HG03469 (cell line): ENCODE results near the gene PAX7.
"Not testable (repeated sequence)": the region's sequence is repeated elsewhere in the genome, so short reads cannot be mapped to it uniquely, and the experiment has no call there.

Experiments
- ATAC-seq: cut with Tn5 transposase; IDR thresholded peaks from one replicate; pipeline ENCODE4 v1.9.1; 2021; ENCODE audit warnings: mild to moderate bottlenecking, moderate library complexity, moderate number of reproducible peaks; ENCODE audit not compliant: unreplicated experiment

Gene PAX7

GRCh38 chr1:18724801-18725200 lies 94.2 kb downstream of the PAX7 start:
- ATAC-seq, result no peak

- ATAC-seq, result no peak
Measured at GRCh38 chr1:18725231-18725895, 94.7 kb downstream of the PAX7 start.

GRCh38 chr1:18726368-18726767 lies 95.7 kb downstream of the PAX7 start:
- no peak for ATAC-seq

- no peak for ATAC-seq
Measured at GRCh38 chr1:18727956-18728355, 97.3 kb downstream of the PAX7 start.

GRCh38 chr1:18730321-18730720 lies 99.7 kb downstream of the PAX7 start:
- ATAC-seq, result no peak

DNA sequence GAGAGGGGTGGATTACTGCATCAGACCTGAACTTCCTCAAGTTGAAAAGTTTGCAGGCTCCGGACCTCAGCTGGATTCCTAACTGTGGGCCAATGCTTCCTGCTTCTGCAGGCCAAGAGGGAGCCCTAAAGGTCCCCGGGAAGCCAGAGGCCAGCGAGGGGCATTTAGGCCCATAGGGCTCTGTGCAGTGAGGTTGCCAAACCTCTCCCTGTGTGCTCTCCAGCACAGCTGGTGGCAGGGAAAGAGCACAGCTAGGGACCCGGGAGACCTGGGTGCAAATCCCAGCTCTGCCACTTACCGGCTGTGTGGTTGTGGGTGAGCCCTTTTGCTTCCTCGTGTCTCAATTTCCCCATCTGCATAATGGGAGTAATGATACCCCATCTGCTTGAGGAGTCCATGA lies 100.5 kb downstream of the PAX7 start:
- no peak for ATAC-seq

DNA sequence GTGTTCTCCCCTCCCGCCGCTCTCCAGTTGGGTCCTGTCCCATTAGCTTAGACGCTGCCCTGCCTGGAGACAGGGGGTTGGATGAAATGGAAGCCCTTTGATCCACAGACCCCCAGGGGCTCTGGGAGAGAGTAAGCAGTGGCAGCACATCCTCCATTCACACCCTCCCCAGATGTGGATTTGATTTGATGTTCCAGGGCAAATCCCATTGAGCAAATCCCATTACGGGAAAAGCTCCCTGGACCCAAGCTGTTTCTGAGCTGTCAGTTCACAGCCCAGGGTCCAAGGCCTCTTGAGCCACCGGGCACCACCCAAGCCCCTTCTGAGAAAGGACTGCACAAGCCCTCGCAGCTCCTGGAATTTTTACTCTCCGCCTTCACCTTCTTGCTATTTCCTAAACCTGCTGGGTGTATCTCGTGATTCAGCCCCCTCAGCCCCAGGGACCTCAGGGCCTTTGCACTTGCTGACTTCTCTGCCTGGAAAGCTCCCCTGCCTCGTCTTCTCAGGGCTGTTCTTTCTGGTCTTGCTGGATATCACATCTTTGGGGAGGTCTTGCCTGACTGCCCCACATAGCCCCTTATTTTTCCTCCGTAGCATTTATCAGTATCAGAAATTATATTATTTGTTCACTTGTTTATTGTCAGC lies 101.1 kb downstream of the PAX7 start:
- no peak for ATAC-seq

DNA sequence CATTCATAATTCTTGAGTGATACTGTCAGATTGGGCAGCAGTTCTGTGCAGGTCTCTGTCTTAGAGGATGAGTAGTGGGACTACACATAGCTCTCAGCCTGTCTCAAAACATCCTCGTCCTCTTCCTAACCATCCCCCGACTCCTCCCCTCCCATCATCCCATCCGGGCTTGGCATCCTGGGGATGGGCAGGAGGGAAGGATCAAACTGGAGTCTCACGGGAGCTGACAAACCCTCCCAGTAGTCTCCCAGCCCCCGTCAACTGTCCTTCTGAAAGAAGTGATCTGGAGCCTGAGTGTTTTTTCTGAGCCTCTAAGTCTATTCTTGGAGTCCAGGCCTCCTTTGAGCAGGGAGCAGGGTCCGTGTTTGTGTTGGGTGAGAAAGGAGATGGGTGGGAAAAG lies 102.0 kb downstream of the PAX7 start:
- no peak for ATAC-seq

DNA sequence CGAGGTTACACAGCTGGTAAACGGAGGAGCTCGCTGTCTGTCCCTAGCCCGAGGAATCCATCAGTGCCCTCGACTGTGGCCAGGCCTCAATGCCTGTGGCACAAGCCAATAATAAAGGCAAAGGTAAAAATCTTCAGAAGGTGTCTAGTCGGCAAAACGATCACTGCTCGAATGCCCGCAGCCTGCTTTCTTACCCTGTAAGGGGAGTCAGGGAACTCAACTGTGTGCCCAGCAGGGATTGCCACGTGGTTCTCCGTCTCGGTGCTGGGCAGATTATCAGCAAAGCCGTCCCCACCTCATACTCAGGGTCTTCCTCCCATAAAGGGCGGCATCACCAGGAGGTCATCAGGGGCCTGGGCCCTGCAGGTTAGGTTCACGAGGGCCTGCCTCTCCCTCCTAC lies 103.4 kb downstream of the PAX7 start:
- ATAC-seq, result no peak

- no peak for ATAC-seq
Measured at GRCh38 chr1:18734461-18735223, 104.0 kb downstream of the PAX7 start.

GRCh38 chr1:18735224-18735997 lies 104.8 kb downstream of the PAX7 start:
- no peak for ATAC-seq

DNA sequence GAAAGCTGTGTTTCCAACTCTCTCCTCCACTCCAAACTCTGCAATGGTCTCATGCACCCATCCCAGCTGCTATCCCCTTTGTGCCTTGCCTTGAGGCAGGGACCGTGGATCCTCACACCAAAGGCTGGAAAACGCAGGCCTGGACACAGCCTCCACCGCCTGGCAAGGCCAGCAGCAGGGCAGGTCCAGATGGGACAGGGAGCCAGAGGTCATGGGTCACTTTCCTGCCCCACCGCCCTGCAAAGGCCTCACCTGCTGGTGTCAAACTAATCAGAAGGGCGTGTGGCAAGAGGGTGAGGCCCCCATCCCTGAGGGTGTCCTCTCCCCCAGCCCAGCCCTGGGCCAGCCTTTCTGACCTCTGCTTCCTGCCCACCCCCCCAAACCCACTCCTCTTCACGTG lies 106.3 kb downstream of the PAX7 start:
- ATAC-seq, result no peak

DNA sequence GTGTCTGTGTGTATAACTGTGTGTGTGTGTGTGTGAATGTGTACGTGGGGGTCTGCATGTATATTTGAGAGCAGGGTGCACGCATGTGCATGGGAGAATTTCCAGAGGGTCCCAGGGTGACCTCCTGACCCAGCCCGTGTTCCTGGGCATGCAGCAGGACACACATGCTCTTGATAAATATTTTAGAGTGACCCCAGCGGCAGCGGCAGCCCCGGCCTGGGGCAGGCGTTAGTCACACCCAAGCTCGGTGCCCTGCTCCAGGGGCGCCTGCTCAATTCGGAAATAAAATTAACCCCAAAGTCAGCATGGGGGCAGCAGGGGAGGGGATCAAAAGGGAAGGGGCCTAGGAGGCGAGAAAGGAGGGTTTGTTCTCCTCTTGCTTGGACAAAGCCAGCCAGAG lies 107.5 kb downstream of the PAX7 start:
- no peak for ATAC-seq

DNA sequence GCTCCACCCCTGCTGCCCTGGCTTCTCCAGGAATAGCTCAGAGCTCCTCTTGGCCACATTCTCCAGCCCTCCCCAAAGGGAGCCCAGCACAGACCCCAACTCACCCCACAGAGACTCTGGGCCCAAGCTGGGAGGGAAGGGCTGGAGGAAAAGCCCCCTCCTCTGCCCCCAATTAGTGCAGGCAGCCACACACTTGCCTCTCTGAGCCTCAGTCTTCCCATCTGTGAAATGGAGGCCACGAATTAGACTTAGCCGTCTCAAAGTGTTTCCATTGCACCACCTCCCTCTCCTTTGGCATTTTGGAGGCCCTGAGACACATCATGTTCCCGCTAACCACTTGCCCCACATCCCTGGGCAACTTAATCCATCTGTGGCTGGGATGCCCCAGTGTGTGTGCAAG lies 108.0 kb downstream of the PAX7 start:
- no peak for ATAC-seq

- no peak for ATAC-seq
Measured at GRCh38 chr1:18739408-18739807, 108.8 kb downstream of the PAX7 start.

- no peak for ATAC-seq
Measured at GRCh38 chr1:18739897-18740296, 109.3 kb downstream of the PAX7 start.

DNA sequence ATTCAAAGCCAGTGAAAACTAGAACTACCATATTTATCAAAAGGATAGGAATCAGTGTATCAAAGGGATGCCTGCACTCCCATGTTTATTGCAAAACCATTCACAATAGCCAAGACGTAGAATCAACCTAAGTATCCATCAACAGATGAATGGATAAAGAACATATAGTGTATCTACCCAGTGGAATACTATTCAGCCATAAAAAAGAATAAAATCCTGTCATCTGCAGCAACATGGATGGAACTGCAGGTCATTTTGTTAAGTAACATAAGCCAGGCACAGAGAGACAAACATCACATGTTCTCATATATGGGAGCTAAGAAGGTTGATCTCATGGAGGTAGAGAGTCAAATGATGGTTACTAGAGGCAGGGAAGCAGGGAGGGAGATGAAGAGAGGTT lies 110.0 kb downstream of the PAX7 start:
- no peak for ATAC-seq

DNA sequence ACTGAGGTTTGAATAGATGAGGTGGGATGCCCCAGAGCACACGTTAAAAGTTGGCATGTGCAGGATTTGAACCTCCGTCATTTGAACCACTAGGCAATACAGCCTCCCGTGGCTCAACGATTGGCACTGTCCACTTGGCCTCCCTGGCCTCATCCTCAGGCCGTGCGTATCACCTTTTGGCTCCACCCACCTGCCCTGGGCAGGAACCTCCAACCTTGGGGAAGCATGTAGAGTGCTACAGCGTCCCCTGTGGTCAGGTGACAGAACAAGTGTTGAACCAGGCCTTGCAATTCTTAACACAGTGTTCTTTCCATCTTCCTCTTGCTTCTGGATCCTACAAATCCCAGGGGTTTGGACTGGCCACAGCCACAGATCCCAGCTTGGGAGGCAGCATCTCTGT lies 112.6 kb downstream of the PAX7 start:
- ATAC-seq, result no peak

GRCh38 chr1:18744381-18744780 lies 113.7 kb downstream of the PAX7 start:
- not testable (repeated sequence) for ATAC-seq

- no peak for ATAC-seq
Measured at GRCh38 chr1:18746981-18747380, 116.3 kb downstream of the PAX7 start.

- no peak for ATAC-seq
Measured at GRCh38 chr1:18747671-18748070, 117.0 kb downstream of the PAX7 start.
